Naive thymus-derived CD4-positive, alpha-beta T cell (primary cell): Measurements from ENCODE around the gene TIMM10. TPM values are rescaled to one million over a fixed set of nuclear protein-coding genes. Genes with fewer than 3 reads are reported as not detected.

Experiments
- ATAC-seq: fragments of 150-1000 bp; cut with Tn5 transposase; 2 replicates; pipeline ENCODE4 v1.10.0; 2021; ENCODE audit warnings: mild to moderate bottlenecking, moderate library complexity
- CTCF ChIA-PET: fragments of 350-600 bp; sonication (Branson Sonifier 250); formaldehyde crosslinking; loops from one replicate; lab custom pipeline; 2021; ENCODE audit warnings: antibody characterized with exemption; lab: Charles Lee
- POLR2A ChIA-PET: fragments of 350-600 bp; sonication (Branson Sonifier 250); formaldehyde crosslinking; loops from one replicate; lab custom pipeline; 2021; ENCODE audit warnings: antibody characterized with exemption, inconsistent platforms; lab: Charles Lee
- DNase-seq, 9 donors: peaks; one replicate each; pipeline versions ENCODE4 v3.0.0 to v3.0.0-alpha.2; 2020 to 2022; ENCODE audit warnings: mixed read lengths in 1 of 9
- H3K27ac ChIP-seq: one replicate; pipeline ENCODE4 v1.7.0; 2013; ENCODE audit warnings: mild to moderate bottlenecking, low read depth, low read length, moderate library complexity
- H3K27me3 ChIP-seq, 2 donors: one replicate each; pipeline ENCODE4 v1.7.0; 2013; ENCODE audit warnings: low read length in 2 of 2, mild to moderate bottlenecking in 2 of 2, moderate library complexity in 2 of 2; ENCODE audit not compliant: control insufficient read depth in 2 of 2, insufficient read depth in 2 of 2
- H3K36me3 ChIP-seq, 3 experiments: 1 replicate in 2 of 3; 2 replicates in 1 of 3; pipeline ENCODE4 v1.7.0; 2013; ENCODE audit warnings: low read length in 3 of 3, mild to moderate bottlenecking in 3 of 3, moderate library complexity in 1 of 3; ENCODE audit not compliant: insufficient read depth in 3 of 3, control insufficient read depth in 2 of 3
- H3K4me1 ChIP-seq, 2 donors: one replicate each; pipeline ENCODE4 v1.7.0; 2013; ENCODE audit warnings: low read length in 2 of 2, mild to moderate bottlenecking in 2 of 2, moderate library complexity in 1 of 2; ENCODE audit not compliant: control insufficient read depth in 2 of 2, insufficient read depth in 2 of 2
- H3K4me3 ChIP-seq: 2 replicates; pipeline ENCODE4 v1.7.0; 2013; ENCODE audit warnings: mild to moderate bottlenecking, low read length
- H3K9me3 ChIP-seq, 3 experiments: 1 replicate in 2 of 3; 2 replicates in 1 of 3; pipeline ENCODE4 v1.7.0; 2013; ENCODE audit warnings: low read length in 3 of 3; ENCODE audit not compliant: control insufficient read depth in 2 of 3
- H3K27ac Mint-ChIP-seq, 9 donors: one replicate each; pipeline ENCODE4 v1.8.0; 2020 to 2022; ENCODE audit warnings: mixed read lengths in 9 of 9, mild to moderate bottlenecking in 8 of 9, moderate library complexity in 5 of 9, inconsistent platforms in 2 of 9
- H3K27me3 Mint-ChIP-seq, 5 donors: one replicate each; pipeline ENCODE4 v1.8.0; 2021 to 2022; ENCODE audit warnings: mixed read lengths in 5 of 5, mild to moderate bottlenecking in 1 of 5
- H3K36me3 Mint-ChIP-seq, 5 donors: one replicate each; pipeline ENCODE4 v1.8.0; 2020 to 2022; ENCODE audit warnings: mixed read lengths in 5 of 5, mild to moderate bottlenecking in 3 of 5, inconsistent platforms in 1 of 5
- H3K4me1 Mint-ChIP-seq, 7 donors: one replicate each; pipeline ENCODE4 v1.8.0; 2020 to 2022; ENCODE audit warnings: mixed read lengths in 7 of 7, mild to moderate bottlenecking in 3 of 7, inconsistent platforms in 1 of 7
- H3K4me3 Mint-ChIP-seq, 10 donors: one replicate each; pipeline ENCODE4 v1.8.0; 2020 to 2022; ENCODE audit warnings: mild to moderate bottlenecking in 10 of 10, mixed read lengths in 10 of 10, moderate library complexity in 6 of 10, inconsistent platforms in 2 of 10
- H3K9me3 Mint-ChIP-seq, 11 donors: one replicate each; pipeline ENCODE4 v1.8.0; 2020 to 2022; ENCODE audit warnings: mixed read lengths in 11 of 11, mild to moderate bottlenecking in 4 of 11, inconsistent platforms in 1 of 11, moderate library complexity in 1 of 11
- intact Hi-C, 2 donors: fragments of 100-400 bp; cut with micrococcal nuclease; formaldehyde crosslinking; loops; one replicate each; pipeline ENCODE4 v1.15.1; 2023
- polyA plus RNA-seq, 2 donors: library from polyadenylated mRNA; unstranded; fragments of 300-500 nt; fragmentation: Illumina TruSeq; gene quantifications; one replicate each; pipeline ENCODE4 v1.2.3, GENCODE V29; 2021
- total RNA-seq, 6 experiments: library from RNA in 5 of 6; stranded (reverse) in 5 of 6; gene quantifications; 1 replicate in 5 of 6; 2 replicates in 1 of 6; pipeline ENCODE4 v1.2.3 and lab custom pipeline; 2021 to 2026

The TIMM10 gene
- total and polyA plus RNA-seq, 7 experiments from 2014 or later = 23.7 to 79.4 (median 37.1) TPM

DNA sequence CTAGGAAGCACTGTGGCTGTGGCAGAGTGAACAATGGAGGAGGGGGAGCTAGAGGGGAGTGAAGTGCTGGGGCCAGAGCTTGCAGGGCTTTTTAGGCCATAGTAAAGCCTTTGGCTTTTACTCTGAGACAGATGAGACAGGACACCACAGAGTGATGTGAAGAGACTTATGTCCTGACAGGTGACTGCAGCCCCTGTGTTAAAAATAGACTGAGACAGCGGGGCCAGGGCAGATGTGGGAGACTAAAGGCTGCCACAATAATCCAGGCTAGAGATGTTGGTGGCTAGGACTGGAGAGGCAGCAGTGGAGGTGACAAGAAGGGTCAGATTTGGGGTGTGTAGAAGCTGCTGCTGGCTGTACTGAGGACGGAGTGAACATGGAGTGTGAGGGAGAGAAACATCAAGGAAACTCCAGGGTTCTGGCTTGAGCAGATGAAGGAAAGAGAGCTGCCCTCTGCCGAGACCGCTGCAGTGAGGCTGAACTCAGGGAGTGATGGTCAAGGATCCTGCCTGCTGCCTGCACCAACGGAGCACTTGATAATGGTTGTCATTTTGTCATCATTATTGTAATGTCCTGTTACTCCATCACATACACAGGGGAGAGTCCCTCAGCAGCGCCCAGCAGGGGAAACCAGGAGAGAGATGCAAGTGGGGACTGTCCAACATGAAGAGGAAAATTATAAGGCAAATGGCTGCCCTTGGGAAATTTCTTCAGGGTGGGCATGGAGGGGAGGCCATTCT, 42.5 kb downstream of the TIMM10 start:
- Histone ChIP-seq H3K36me3 (peaks cover 0 to 33% (median 0%) of the 10 kb centered on the region in 3 experiments), H3K27me3 (no peaks in the 10 kb centered on the region), H3K4me3 (no peak overlapping the region), H3K9me3 (no peaks in the 10 kb centered on the region), H3K27ac (no peak overlapping the region), H3K4me1 (peaks cover 5 to 7% of the 10 kb centered on the region in 2 donors)
- H3K9me3 Mint-ChIP-seq = no peaks in the 10 kb centered on the region
- ChIA-PET POLR2A (interaction anchor here (1.1 kb wide), 1 partner anchor 31 kb away, joined by 3 read pairs; no protein-coding TSS in a partner anchor), CTCF (interaction anchor here (1.3 to 14.7 kb wide), 2 partner anchors 32 to 40 kb away, joined by 3 to 286 read pairs; partner anchors contain the start of gene TIMM10)
- H3K27ac Mint-ChIP-seq = no peak overlapping the region
- no peak for DNase-seq
- intact Hi-C loops = no loop called here
- no peak for ATAC-seq
- peaks cover 2 to 49% (median 45%) of the 10 kb centered on the region in 5 donors for H3K36me3 Mint-ChIP-seq
- no peak overlapping the region for H3K4me3 Mint-ChIP-seq
- peaks cover 7 to 29% (median 11%) of the 10 kb centered on the region in 5 donors for H3K27me3 Mint-ChIP-seq
- peaks cover 0 to 4% (median 2%) of the 10 kb centered on the region in 7 donors for H3K4me1 Mint-ChIP-seq

- H3K36me3 Mint-ChIP-seq = peaks cover 2 to 49% (median 45%) of the 10 kb centered on the region in 5 donors
- ATAC-seq = no peak
- peak overlapping the region in 1 of 9 donors; percentile 2 for H3K27ac Mint-ChIP-seq
- H3K27me3 ChIP-seq = no peaks in the 10 kb centered on the region
- ChIA-PET POLR2A (no interaction called here), CTCF (interaction anchor here (0.6 to 14.7 kb wide), 3 partner anchors 31 to 79 kb away, joined by 3 to 286 read pairs (median 6); partner anchors contain the start of gene TIMM10)
- DNase-seq = no peak
- H3K4me1 Mint-ChIP-seq = peaks cover 0 to 6% (median 3%) of the 10 kb centered on the region in 7 donors
- no peaks in the 10 kb centered on the region for H3K9me3 ChIP-seq
- H3K27ac ChIP-seq = no peak overlapping the region
- H3K9me3 Mint-ChIP-seq = no peaks in the 10 kb centered on the region
- no peak overlapping the region for H3K4me3 ChIP-seq
- intact Hi-C loops = no loop called here
- H3K36me3 ChIP-seq = peaks cover 0 to 33% (median 0%) of the 10 kb centered on the region in 3 experiments
- peaks cover 6 to 13% of the 10 kb centered on the region in 2 donors for H3K4me1 ChIP-seq
- H3K4me3 Mint-ChIP-seq = no peak overlapping the region
- peaks cover 10 to 29% (median 11%) of the 10 kb centered on the region in 5 donors for H3K27me3 Mint-ChIP-seq
Measured at GRCh38 chr11:57487021-57487778, 43.4 kb downstream of the TIMM10 start.

- CTCF ChIA-PET = interaction anchor here (1.3 to 9.3 kb wide), 3 partner anchors 8 to 41 kb away, joined by 4 to 104 read pairs (median 28); no protein-coding TSS in a partner anchor
- Mint-ChIP-seq H3K27ac (no peak overlapping the region), H3K36me3 (peaks cover 3 to 41% (median 37%) of the 10 kb centered on the region in 5 donors), H3K9me3 (no peaks in the 10 kb centered on the region), H3K4me1 (peaks cover 0 to 17% (median 4%) of the 10 kb centered on the region in 7 donors), H3K27me3 (peaks cover 10 to 29% (median 17%) of the 10 kb centered on the region in 5 donors), H3K4me3 (no peak overlapping the region)
- Histone ChIP-seq H3K4me3 (no peak overlapping the region), H3K36me3 (peaks cover 0 to 28% (median 0%) of the 10 kb centered on the region in 3 experiments), H3K27ac (no peak overlapping the region), H3K9me3 (no peaks in the 10 kb centered on the region), H3K27me3 (no peaks in the 10 kb centered on the region), H3K4me1 (peaks cover 6 to 13% of the 10 kb centered on the region in 2 donors)
- POLR2A ChIA-PET = no interaction called here
- intact Hi-C loops = no loop called here
- DNase-seq = no peak
- peak; percentile 45 for ATAC-seq
Measured at GRCh38 chr11:57485217-57485990, 45.1 kb downstream of the TIMM10 start.

- ChIA-PET POLR2A (interaction anchor here (0.7 to 1.0 kb wide), 5 partner anchors 9 to 148 kb away, joined by 3 read pairs; partner anchors contain the start of gene SSRP1), CTCF (interaction anchor here (0.7 to 9.3 kb wide), 9 partner anchors 9 to 132 kb away, joined by 3 to 104 read pairs (median 5); no protein-coding TSS in a partner anchor)
- peaks cover 10 to 36% (median 17%) of the 10 kb centered on the region in 5 donors for H3K27me3 Mint-ChIP-seq
- Histone ChIP-seq H3K9me3 (no peaks in the 10 kb centered on the region), H3K36me3 (peaks cover 0 to 27% (median 0%) of the 10 kb centered on the region in 3 experiments), H3K27ac (no peak overlapping the region), H3K4me3 (no peak overlapping the region), H3K4me1 (peaks cover 6 to 13% of the 10 kb centered on the region in 2 donors), H3K27me3 (no peaks in the 10 kb centered on the region)
- intact Hi-C loops = loop anchor here in 1 of 2 donors (5.0 kb wide), 1 partner anchor 57 kb away; the partner anchor contains the start of gene SLC43A3
- H3K4me3 Mint-ChIP-seq = no peak overlapping the region
- ATAC-seq (no peak), DNase-seq (no peak)
- H3K9me3 Mint-ChIP-seq = no peaks in the 10 kb centered on the region
- H3K27ac Mint-ChIP-seq = no peak overlapping the region
- H3K4me1 Mint-ChIP-seq = peaks cover 0 to 17% (median 6%) of the 10 kb centered on the region in 7 donors
- H3K36me3 Mint-ChIP-seq = peaks cover 3 to 32% (median 31%) of the 10 kb centered on the region in 5 donors
Measured at GRCh38 chr11:57484141-57484710, 46.3 kb downstream of the TIMM10 start.

DNA sequence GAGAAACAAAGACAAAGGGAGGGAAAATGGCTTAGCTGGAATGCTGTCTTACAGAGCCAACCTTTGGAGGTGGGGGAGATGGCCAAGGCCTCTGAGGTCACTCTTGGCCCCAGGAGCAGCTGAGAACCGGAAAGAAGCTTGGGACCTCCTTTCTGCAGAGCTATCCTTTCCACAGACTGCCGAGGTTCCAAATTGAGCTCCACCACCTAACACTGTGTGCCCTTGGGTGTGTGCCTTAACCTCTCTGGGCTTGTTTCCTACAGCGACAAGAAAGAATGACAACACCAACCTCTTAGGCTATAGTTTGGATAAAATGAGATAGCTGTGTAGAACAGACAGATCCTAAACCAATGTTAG, 47.0 kb downstream of the TIMM10 start:
- Mint-ChIP-seq H3K27me3 (peaks cover 8 to 42% (median 17%) of the 10 kb centered on the region in 5 donors), H3K4me3 (peak overlapping the region in 6 of 10 donors; percentile 18 to 77 (median 60)), H3K27ac (no peak overlapping the region), H3K4me1 (peaks cover 0 to 17% (median 6%) of the 10 kb centered on the region in 7 donors), H3K36me3 (peaks cover 3 to 25% (median 24%) of the 10 kb centered on the region in 5 donors), H3K9me3 (no peaks in the 10 kb centered on the region)
- Histone ChIP-seq H3K4me3 (peak overlapping the region; percentile 29), H3K27me3 (no peaks in the 10 kb centered on the region), H3K27ac (no peak overlapping the region), H3K36me3 (peaks cover 0 to 20% (median 0%) of the 10 kb centered on the region in 3 experiments), H3K4me1 (peaks cover 6 to 13% of the 10 kb centered on the region in 2 donors), H3K9me3 (no peaks in the 10 kb centered on the region)
- CTCF ChIA-PET = interaction anchor here (0.7 to 9.3 kb wide), 11 partner anchors 10 to 272 kb away, joined by 3 to 104 read pairs (median 5); no protein-coding TSS in a partner anchor
- DNase-seq = no peak
- ATAC-seq = no peak
- intact Hi-C loops = loop anchor here in 1 of 2 donors (2.0 to 5.0 kb wide), 2 partner anchors 43 to 56 kb away; partner anchors contain the start of gene SLC43A3
- POLR2A ChIA-PET = interaction anchor here (0.7 to 1.0 kb wide), 4 partner anchors 10 to 148 kb away, joined by 3 read pairs; partner anchors contain the start of gene SSRP1
